Vagina (tissue), 2 donors: ENCODE data around the gene ADK.

Source experiments
- POLR2A ChIP-seq, 2 donors: fragments of 450-650 bp; IDR thresholded peaks; one replicate each; pipeline ENCODE4 v1.6.1; 2017; ENCODE audit warnings: antibody characterized with exemption in 2 of 2, mild to moderate bottlenecking in 2 of 2, moderate library complexity in 2 of 2
- POLR2AphosphoS5 ChIP-seq, 2 donors: sonication (generic); formaldehyde crosslinking; IDR thresholded peaks; one replicate each; pipeline ENCODE4 v1.9.0; 2017; ENCODE audit warnings: antibody characterized with exemption in 2 of 2, mild to moderate bottlenecking in 2 of 2, low read depth in 1 of 2; ENCODE audit not compliant: insufficient read depth in 1 of 2
- TF ChIP-seq, protein P1 (sequence below), 3 experiments: fragments of 450-650 bp in 2 of 3; fragments of 200-600 bp in 1 of 3; sonication (generic) in 1 of 3; IDR thresholded peaks; one replicate each; pipeline ENCODE4 v1.5.1; 2017 to 2019; ENCODE audit warnings: antibody characterized with exemption in 3 of 3, mild to moderate bottlenecking in 2 of 3, moderate library complexity in 2 of 3

- TF ChIP-seq, protein P1, sequence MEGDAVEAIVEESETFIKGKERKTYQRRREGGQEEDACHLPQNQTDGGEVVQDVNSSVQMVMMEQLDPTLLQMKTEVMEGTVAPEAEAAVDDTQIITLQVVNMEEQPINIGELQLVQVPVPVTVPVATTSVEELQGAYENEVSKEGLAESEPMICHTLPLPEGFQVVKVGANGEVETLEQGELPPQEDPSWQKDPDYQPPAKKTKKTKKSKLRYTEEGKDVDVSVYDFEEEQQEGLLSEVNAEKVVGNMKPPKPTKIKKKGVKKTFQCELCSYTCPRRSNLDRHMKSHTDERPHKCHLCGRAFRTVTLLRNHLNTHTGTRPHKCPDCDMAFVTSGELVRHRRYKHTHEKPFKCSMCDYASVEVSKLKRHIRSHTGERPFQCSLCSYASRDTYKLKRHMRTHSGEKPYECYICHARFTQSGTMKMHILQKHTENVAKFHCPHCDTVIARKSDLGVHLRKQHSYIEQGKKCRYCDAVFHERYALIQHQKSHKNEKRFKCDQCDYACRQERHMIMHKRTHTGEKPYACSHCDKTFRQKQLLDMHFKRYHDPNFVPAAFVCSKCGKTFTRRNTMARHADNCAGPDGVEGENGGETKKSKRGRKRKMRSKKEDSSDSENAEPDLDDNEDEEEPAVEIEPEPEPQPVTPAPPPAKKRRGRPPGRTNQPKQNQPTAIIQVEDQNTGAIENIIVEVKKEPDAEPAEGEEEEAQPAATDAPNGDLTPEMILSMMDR (IDR thresholded peaks at IDR 0.05): no peak
- no peak for TF ChIP-seq POLR2A (IDR thresholded peaks at IDR 0.05)
- no peak for TF ChIP-seq POLR2AphosphoS5 (IDR thresholded peaks at IDR 0.05; ENCODE audit: insufficient read depth in 1 of 2, low read depth in 1 of 2)
Observed at GRCh38 chr10:74382663-74383062, 231.6 kb downstream of the ADK start.
